ENCODE results near the gene KISS1. TPM values are rescaled to one million over a fixed set of nuclear protein-coding genes. Genes with fewer than 3 reads are reported as not detected.

The KISS1 gene
- total and polyA plus RNA-seq, 2 donors (not counting 1 experiment from before 2014, with no cell fraction given), result 0.17 to 0.52 TPM

DNA sequence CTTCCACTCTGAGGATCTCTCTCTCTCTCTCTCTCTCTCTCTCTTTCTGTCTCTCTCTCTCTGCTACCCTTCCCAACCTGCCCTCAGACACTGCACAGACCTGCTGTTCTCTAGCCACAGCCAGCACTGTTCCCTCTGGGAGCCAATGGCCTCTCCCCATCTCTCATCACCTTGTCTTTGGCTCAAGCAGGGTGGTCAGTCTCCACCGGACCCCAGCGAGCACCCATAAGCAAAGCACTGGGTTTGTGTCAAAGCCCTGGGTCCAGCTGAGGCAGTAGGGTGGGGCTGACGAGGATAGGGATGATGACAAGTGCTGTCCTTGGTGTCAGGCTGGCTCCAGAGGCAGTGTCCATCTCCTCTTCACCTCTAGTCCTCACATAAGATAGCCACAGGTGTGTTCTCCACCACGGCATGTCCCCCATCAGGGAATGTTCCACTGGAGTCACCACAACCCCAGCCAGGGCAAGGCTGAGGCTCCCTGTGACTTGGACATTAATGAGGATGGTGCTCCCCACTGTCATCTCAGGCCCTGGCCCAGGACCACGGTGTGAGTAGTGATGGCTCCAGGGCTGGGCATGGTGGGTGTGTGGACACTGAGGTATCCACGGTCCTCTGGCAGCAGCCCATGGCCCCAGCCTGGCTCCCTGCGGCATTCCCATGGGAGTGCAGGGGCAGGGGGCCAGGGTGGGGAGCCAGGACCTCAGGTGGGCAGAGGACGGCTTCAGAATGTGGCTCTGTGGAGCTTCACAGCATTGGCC is 25.9 kb upstream of the KISS1 start:
- Histone ChIP-seq H3K9ac (ENCODE audit: insufficient read depth, low read length) (no peak overlapping the region), H3K4me1 (ENCODE audit: control insufficient read depth, extremely low read depth, insufficient read depth, low read length) (no peaks in the 10 kb centered on the region), H3K9me3 (ENCODE audit: control insufficient read depth, insufficient read depth, low read depth, low read length) (no peaks in the 10 kb centered on the region), H4K20me1 (ENCODE audit: control insufficient read depth, extremely low read depth, insufficient read depth, low read length) (no peaks in the 10 kb centered on the region), H3K27me3 (ENCODE audit: control insufficient read depth, insufficient read depth, low read length) (peaks cover 11% of the 10 kb centered on the region), H2AFZ (ENCODE audit: low read length) (no peak overlapping the region), H3K36me3 (ENCODE audit: control insufficient read depth, insufficient read depth, low read length) (no peaks in the 10 kb centered on the region), H3K79me2 (ENCODE audit: control insufficient read depth, insufficient read depth, low read length) (no peaks in the 10 kb centered on the region), H3K27ac (ENCODE audit: insufficient read depth, low read length) (no peak overlapping the region), H3K4me2 (ENCODE audit: extremely low read depth, insufficient read depth, low read length) (no peak overlapping the region), H3K4me3 (replicated peaks in 1 of 4; ENCODE audit: control extremely low read depth in 1 of 4, insufficient read depth in 1 of 4, low read depth in 3 of 4, low read length in 4 of 4) (no peak overlapping the region)
- no peak for DNase-seq (ENCODE audit: low read depth in 2 of 2)
- TF ChIP-seq, protein P1, sequence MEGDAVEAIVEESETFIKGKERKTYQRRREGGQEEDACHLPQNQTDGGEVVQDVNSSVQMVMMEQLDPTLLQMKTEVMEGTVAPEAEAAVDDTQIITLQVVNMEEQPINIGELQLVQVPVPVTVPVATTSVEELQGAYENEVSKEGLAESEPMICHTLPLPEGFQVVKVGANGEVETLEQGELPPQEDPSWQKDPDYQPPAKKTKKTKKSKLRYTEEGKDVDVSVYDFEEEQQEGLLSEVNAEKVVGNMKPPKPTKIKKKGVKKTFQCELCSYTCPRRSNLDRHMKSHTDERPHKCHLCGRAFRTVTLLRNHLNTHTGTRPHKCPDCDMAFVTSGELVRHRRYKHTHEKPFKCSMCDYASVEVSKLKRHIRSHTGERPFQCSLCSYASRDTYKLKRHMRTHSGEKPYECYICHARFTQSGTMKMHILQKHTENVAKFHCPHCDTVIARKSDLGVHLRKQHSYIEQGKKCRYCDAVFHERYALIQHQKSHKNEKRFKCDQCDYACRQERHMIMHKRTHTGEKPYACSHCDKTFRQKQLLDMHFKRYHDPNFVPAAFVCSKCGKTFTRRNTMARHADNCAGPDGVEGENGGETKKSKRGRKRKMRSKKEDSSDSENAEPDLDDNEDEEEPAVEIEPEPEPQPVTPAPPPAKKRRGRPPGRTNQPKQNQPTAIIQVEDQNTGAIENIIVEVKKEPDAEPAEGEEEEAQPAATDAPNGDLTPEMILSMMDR (conservative IDR thresholded peaks at IDR 0.05 in 1 of 2, IDR thresholded peaks at IDR 0.05 in 1 of 2; ENCODE audit: low read depth in 1 of 2, low read length in 2 of 2), result no peak
- no peak for TF ChIP-seq EZH2 (IDR thresholded peaks at IDR 0.05; ENCODE audit: low read length, missing control alignments)

DNA sequence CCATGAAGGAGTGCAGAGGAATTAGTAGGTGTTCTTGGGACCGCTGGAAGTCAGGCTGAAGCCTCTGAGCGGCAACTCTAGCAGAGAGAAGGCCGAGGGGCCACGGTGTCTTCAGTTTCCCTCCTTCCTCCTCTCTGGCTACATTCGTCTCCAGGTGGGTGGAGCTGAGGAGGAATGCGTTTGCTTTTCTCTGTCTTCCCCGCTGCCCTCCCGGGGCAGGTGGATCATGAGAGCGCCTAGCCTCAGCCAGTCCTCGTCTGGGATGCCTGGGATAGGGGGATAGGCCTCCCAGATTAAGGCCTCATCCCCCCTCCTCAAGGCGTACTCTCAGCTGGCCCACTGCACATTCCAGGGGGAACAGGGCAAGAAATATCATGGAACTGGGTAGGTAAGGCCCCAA is 25.0 kb upstream of the KISS1 start:
- Histone ChIP-seq H3K27me3 (ENCODE audit: control insufficient read depth, insufficient read depth, low read length) (peaks cover 11% of the 10 kb centered on the region), H3K79me2 (ENCODE audit: control insufficient read depth, insufficient read depth, low read length) (no peaks in the 10 kb centered on the region), H3K4me1 (ENCODE audit: control insufficient read depth, extremely low read depth, insufficient read depth, low read length) (no peaks in the 10 kb centered on the region), H3K27ac (ENCODE audit: insufficient read depth, low read length) (no peak overlapping the region), H3K9me3 (ENCODE audit: control insufficient read depth, insufficient read depth, low read depth, low read length) (no peaks in the 10 kb centered on the region), H3K36me3 (ENCODE audit: control insufficient read depth, insufficient read depth, low read length) (no peaks in the 10 kb centered on the region), H3K4me3 (replicated peaks in 1 of 4; ENCODE audit: control extremely low read depth in 1 of 4, insufficient read depth in 1 of 4, low read depth in 3 of 4, low read length in 4 of 4) (no peak overlapping the region), H4K20me1 (ENCODE audit: control insufficient read depth, extremely low read depth, insufficient read depth, low read length) (no peaks in the 10 kb centered on the region), H2AFZ (ENCODE audit: low read length) (no peak overlapping the region), H3K4me2 (ENCODE audit: extremely low read depth, insufficient read depth, low read length) (no peak overlapping the region), H3K9ac (ENCODE audit: insufficient read depth, low read length) (no peak overlapping the region)
- no peak for TF ChIP-seq EZH2 (IDR thresholded peaks at IDR 0.05; ENCODE audit: low read length, missing control alignments)
- TF ChIP-seq, protein P1 (conservative IDR thresholded peaks at IDR 0.05 in 1 of 2, IDR thresholded peaks at IDR 0.05 in 1 of 2; ENCODE audit: low read depth in 1 of 2, low read length in 2 of 2), result no peak
- DNase-seq (ENCODE audit: low read depth in 2 of 2), result no peak

GRCh38 chr1:204219971-204220616 is 23.8 kb upstream of the KISS1 start:
- no peaks in the 10 kb centered on the region for H4K20me1 ChIP-seq (ENCODE audit: control insufficient read depth, extremely low read depth, insufficient read depth, low read length)
- H2AFZ ChIP-seq (ENCODE audit: low read length), result no peak overlapping the region
- H3K4me1 ChIP-seq (ENCODE audit: control insufficient read depth, extremely low read depth, insufficient read depth, low read length), result no peaks in the 10 kb centered on the region
- no peaks in the 10 kb centered on the region for H3K9me3 ChIP-seq (ENCODE audit: control insufficient read depth, insufficient read depth, low read depth, low read length)
- H3K27ac ChIP-seq (ENCODE audit: insufficient read depth, low read length), result no peak overlapping the region
- DNase-seq (ENCODE audit: low read depth in 2 of 2), result no peak
- H3K79me2 ChIP-seq (ENCODE audit: control insufficient read depth, insufficient read depth, low read length), result no peaks in the 10 kb centered on the region
- no peak overlapping the region for H3K4me3 ChIP-seq (replicated peaks in 1 of 4; ENCODE audit: control extremely low read depth in 1 of 4, insufficient read depth in 1 of 4, low read depth in 3 of 4, low read length in 4 of 4)
- H3K36me3 ChIP-seq (ENCODE audit: control insufficient read depth, insufficient read depth, low read length), result no peaks in the 10 kb centered on the region
- H3K9ac ChIP-seq (ENCODE audit: insufficient read depth, low read length), result no peak overlapping the region
- H3K4me2 ChIP-seq (ENCODE audit: extremely low read depth, insufficient read depth, low read length), result no peak overlapping the region
- no peak for TF ChIP-seq EZH2 (IDR thresholded peaks at IDR 0.05; ENCODE audit: low read length, missing control alignments)
- TF ChIP-seq, protein P1 (conservative IDR thresholded peaks at IDR 0.05 in 1 of 2, IDR thresholded peaks at IDR 0.05 in 1 of 2; ENCODE audit: low read depth in 1 of 2, low read length in 2 of 2), result no peak
- peaks cover 11% of the 10 kb centered on the region for H3K27me3 ChIP-seq (ENCODE audit: control insufficient read depth, insufficient read depth, low read length)
